K562 (cell line): ENCODE results near the gene DCAF5. TPM values are rescaled to one million over a fixed set of nuclear protein-coding genes. Genes with fewer than 3 reads are reported as not detected.

ENCODE experiments used
- ATF3 ChIP-seq, 2 experiments: fragments of 450-650 bp in 1 of 2; sonication (generic) in 1 of 2; formaldehyde crosslinking in 1 of 2; IDR thresholded peaks in 1 of 2; conservative IDR thresholded peaks in 1 of 2; 2 replicates each; pipeline versions ENCODE4 v1.6.1 to v1.8.1; 2016 to 2023; ENCODE audit warnings: mild to moderate bottlenecking in 2 of 2, moderate library complexity in 2 of 2, inconsistent platforms in 1 of 2, missing genetic modification reagents in 1 of 2
- FOXP4 ChIP-seq: sonication (generic); formaldehyde crosslinking; IDR thresholded peaks from 2 replicates; pipeline ENCODE4 v1.8.0; 2022; ENCODE audit warnings: mild to moderate bottlenecking, missing genetic modification reagents, borderline replicate concordance
- USF1 ChIP-seq: sonication (generic); formaldehyde crosslinking; IDR thresholded peaks from 2 replicates; pipeline ENCODE4 v1.9.0; 2022; ENCODE audit warnings: mild to moderate bottlenecking, missing genetic modification reagents
- ZNF609 ChIP-seq: sonication (generic); formaldehyde crosslinking; IDR thresholded peaks from 2 replicates; pipeline ENCODE4 v1.8.1; 2023; ENCODE audit warnings: missing genetic modification reagents, mild to moderate bottlenecking, borderline replicate concordance
- polyA plus RNA-seq, 8 experiments: library from polyadenylated mRNA; depleted of rRNA in 4 of 8; stranded (reverse) in 5 of 8; unstranded in 3 of 8; fragments of >200 nt; fragmentation: Nextera tagmentation in 2 of 8; fragmentation: Illumina TruSeq in 1 of 8; extraction: Ambion mirVana in 2 of 8; extraction: Trizol in 1 of 8; gene quantifications; 2 replicates each; pipeline versions ENCODE4 v1.2.1 to v1.2.3, GENCODE V29; 2011 to 2014; ENCODE audit warnings: inconsistent platforms in 1 of 8, missing spikeins in 1 of 8
- total RNA-seq, 7 experiments: library from RNA; depleted of rRNA in 6 of 7; stranded (reverse); fragments of >200 nt in 6 of 7; fragmentation: Illumina TruSeq in 2 of 7; extraction: Trizol in 2 of 7; gene quantifications; 2 replicates each; pipeline versions ENCODE4 v1.2.1 to v1.2.3, GENCODE V29; 2011 to 2021; ENCODE audit warnings: low replicate concordance in 1 of 7

DCAF5 gene
- total and polyA plus RNA-seq, 9 of the 15 experiments (the other 6 are each of a cell fraction or from before 2014, with no cell fraction given), result 5.6 to 24.1 (median 12.7) TPM

- no peak for TF ChIP-seq ZNF609 (CRISPR knock-in tag)
- no peak for TF ChIP-seq FOXP4 (CRISPR knock-in tag)
- no peak for TF ChIP-seq USF1 (CRISPR knock-in tag)
- no peak for TF ChIP-seq ATF3 (IDR thresholded peaks at IDR 0.05)
- TF ChIP-seq ATF3 (CRISPR knock-in tag; conservative IDR thresholded peaks at IDR 0.05), result no peak
Observed at GRCh38 chr14:69002069-69002468, 150.8 kb downstream of the DCAF5 start (continued).
